Omental fat pad (tissue), 4 donors: ENCODE results near the gene PXT1. TPM values are rescaled to one million over a fixed set of nuclear protein-coding genes. Genes with fewer than 3 reads are reported as not detected.

Experiments
- ATAC-seq: fragments of 150-250 bp; one replicate; pipeline ENCODE4 v1.9.1; 2016; ENCODE audit warnings: mild to moderate bottlenecking, moderate library complexity; ENCODE audit not compliant: low FRiP score
- DNase-seq: peaks from one replicate; pipeline ENCODE4 v3.0.0-alpha.2; 2019; ENCODE audit warnings: low spot score
- CTCF ChIP-seq, 3 donors: fragments of 450-650 bp; IDR thresholded peaks; one replicate each; pipeline ENCODE4 v1.5.1; 2016 to 2017; ENCODE audit warnings: antibody characterized with exemption in 3 of 3, mild to moderate bottlenecking in 3 of 3, moderate library complexity in 2 of 3
- total RNA-seq, 4 donors: library from RNA; depleted of rRNA; stranded (reverse); fragments of >200 nt; gene quantifications; one replicate each; pipeline ENCODE4 v1.1.0, GENCODE V29; 2016

PXT1 gene
- total RNA-seq, 4 donors from 2014 or later = not detected

GRCh38 chr6:36372088-36372487, 70.6 kb downstream of the PXT1 start:
- DNase-seq (no peak), ATAC-seq (no peak)
- TF ChIP-seq CTCF (IDR thresholded peaks at IDR 0.05) = no peak

- ATAC-seq = no peak
- DNase-seq = no peak
- TF ChIP-seq CTCF (IDR thresholded peaks at IDR 0.05) = no peak
These were observed 71.4 kb downstream of the PXT1 start for GRCh38 chr6:36371211-36371610.

GRCh38 chr6:36370638-36371037, 72.0 kb downstream of the PXT1 start:
- ATAC-seq (no peak), DNase-seq (no peak)
- no peak for TF ChIP-seq CTCF (IDR thresholded peaks at IDR 0.05)

GRCh38 chr6:36368921-36369865, 73.5 kb downstream of the PXT1 start:
- ATAC-seq (no peak), DNase-seq (no peak)
- TF ChIP-seq CTCF (IDR thresholded peaks at IDR 0.05) = no peak

GRCh38 chr6:36368421-36368820, 74.2 kb downstream of the PXT1 start:
- no peak for TF ChIP-seq CTCF (IDR thresholded peaks at IDR 0.05)
- ATAC-seq = no peak
- no peak for DNase-seq

GRCh38 chr6:36367743-36368142, 74.9 kb downstream of the PXT1 start:
- TF ChIP-seq CTCF (IDR thresholded peaks at IDR 0.05) = no peak
- ATAC-seq (no peak), DNase-seq (no peak)
